ENCODE results near the gene VPS37C. TPM values are rescaled to one million over a fixed set of nuclear protein-coding genes. Genes with fewer than 3 reads are reported as not detected.

Gene VPS37C
- total and polyA plus RNA-seq, 2 of the 13 experiments (the other 11 are each of a cell fraction or from before 2014, with no cell fraction given) = 7.5 to 8.8 TPM

DNA sequence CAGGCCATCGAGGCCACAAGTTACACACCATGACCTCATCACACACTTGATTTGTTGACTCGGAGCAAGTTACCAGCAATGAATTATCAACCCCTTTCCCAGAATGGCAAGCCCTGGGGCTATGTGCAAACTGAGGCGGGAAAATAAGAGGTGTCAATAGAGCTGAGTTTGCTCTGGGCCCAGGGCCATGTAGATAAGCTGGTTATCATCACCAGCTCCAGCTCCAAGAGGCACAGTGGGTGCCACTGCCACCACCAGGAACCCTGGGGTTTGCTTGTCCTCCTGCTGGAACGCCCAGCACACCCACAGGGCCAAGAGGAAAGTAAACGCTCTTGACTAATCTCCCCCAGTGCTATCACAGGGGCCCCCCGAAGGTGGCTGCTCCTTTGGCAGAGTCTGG is 13.0 kb upstream of the VPS37C start:
- FAIRE-seq = no peak

GRCh38 chr11:61173456-61173855 is 12.2 kb upstream of the VPS37C start:
- no peaks in the 10 kb centered on the region for H4K20me1 ChIP-seq (ENCODE audit: insufficient read depth, low read length)
- DNase-seq (ENCODE audit: low spot score) (peak; percentile 41), ATAC-seq (peak; percentile 86), FAIRE-seq (no peak)
- in situ Hi-C loops (cut with HindIII; ENCODE audit: extremely low pct_ligation_motif_present, low pct_unique_long_range_greater_than_20kb) = no loop called here
- ChIA-PET POLR2A (no interaction called here), CTCF (ENCODE audit: low intra/inter-chr PET ratio, low total read pairs) (interaction anchor here (1.0 to 2.5 kb wide), 4 partner anchors 40 to 343 kb away, joined by 3 to 49 read pairs (median 8); partner anchors contain the start of gene CD6)
- no peak overlapping the region for H2AFZ ChIP-seq (ENCODE audit: low read length)
- H3K9ac ChIP-seq (ENCODE audit: insufficient read depth, low read depth, low read length) = no peak overlapping the region
- no peaks in the 10 kb centered on the region for H3K4me1 ChIP-seq (ENCODE audit: insufficient read depth, low read length)
- peaks cover 1 to 37% of the 10 kb centered on the region in 2 experiments; a peak in 2 of 5 replicates for H3K27me3 ChIP-seq (ENCODE audit: control insufficient read depth in 1 of 2, insufficient read depth in 2 of 2, low read length in 2 of 2)
- no peaks in the 10 kb centered on the region for H3K9me3 ChIP-seq (ENCODE audit: low read length)
- no TSS peak for BruUV-seq (replicated peaks)
- H3K27ac ChIP-seq (ENCODE audit: extremely low read length, insufficient read depth, low read length) = no peak overlapping the region
- H3K36me3 ChIP-seq (replicated peaks in 1 of 2; ENCODE audit: control insufficient read depth in 1 of 2, insufficient read depth in 2 of 2, low read length in 2 of 2) = no peaks in the 10 kb centered on the region
- H3K4me3 ChIP-seq (replicated peaks in 1 of 3; ENCODE audit: insufficient read depth in 1 of 3, low read depth in 2 of 3, low read length in 3 of 3) = no peak overlapping the region
- H3K4me2 ChIP-seq (ENCODE audit: low read depth, low read length) = no peak overlapping the region
- intact Hi-C loops (cut with micrococcal nuclease; ENCODE audit: unreplicated experiment) = loop anchor here (1.0 kb wide), 3 partner anchors 44 to 274 kb away; no protein-coding TSS in a partner anchor
- no peaks in the 10 kb centered on the region for H3K79me2 ChIP-seq (ENCODE audit: insufficient read depth, low read length)
- 16% methylated on average over 4 of the region's 4 CpGs for WGBS (ENCODE audit: low lambda C conversion rate)
- no peak for TF ChIP-seq ZNF460 (CRISPR knock-in tag; IDR thresholded peaks at IDR 0.05; ENCODE audit: borderline replicate concordance)
- TF ChIP-seq MATR3 (CRISPR knock-in tag; IDR thresholded peaks at IDR 0.05) = no peak
- TF ChIP-seq TEAD2 (CRISPR knock-in tag; IDR thresholded peaks at IDR 0.05) = no peak
- TF ChIP-seq RAD21 (CRISPR knock-in tag; IDR thresholded peaks at IDR 0.05) = peak; percentile 51; the same call in 1 of the 2 replicates
- TF ChIP-seq MBNL3 (CRISPR knock-in tag; conservative IDR thresholded peaks at IDR 0.05) = no peak
- TF ChIP-seq NCOA5 (CRISPR knock-in tag; IDR thresholded peaks at IDR 0.05) = no peak
- TF ChIP-seq ZNF616 (CRISPR knock-in tag; IDR thresholded peaks at IDR 0.05; ENCODE audit: low read depth) = no peak
- TF ChIP-seq CTCF (CRISPR knock-in tag; IDR thresholded peaks at IDR 0.05) = peak; percentile 69
- TF ChIP-seq ZBTB44 (CRISPR knock-in tag; IDR thresholded peaks at IDR 0.05) = no peak
- TF ChIP-seq GATA4 (IDR thresholded peaks at IDR 0.05; ENCODE audit: borderline replicate concordance, low read depth) = no peak
- no peak for TF ChIP-seq NCOR1 (IDR thresholded peaks at IDR 0.05; ENCODE audit: borderline replicate concordance, low read length)
- TF ChIP-seq GZF1 (CRISPR knock-in tag; IDR thresholded peaks at IDR 0.05) = no peak
- no peak for TF ChIP-seq ZNF30 (CRISPR knock-in tag; IDR thresholded peaks at IDR 0.05)
- TF ChIP-seq SIN3A (IDR thresholded peaks at IDR 0.05; ENCODE audit: borderline replicate concordance, low read depth, low read length) = no peak

More for the DNA sequence above, 13.0 kb upstream of the VPS37C start:
- no TSS peak for BruUV-seq (replicated peaks)
- intact Hi-C loops (cut with micrococcal nuclease; ENCODE audit: unreplicated experiment) (no loop called here), in situ Hi-C loops (cut with HindIII; ENCODE audit: extremely low pct_ligation_motif_present, low pct_unique_long_range_greater_than_20kb) (no loop called here)
- WGBS (ENCODE audit: low lambda C conversion rate) = 6% methylated on average over 6 of the region's 6 CpGs
- POLR2A ChIA-PET = no interaction called here
- Histone ChIP-seq H3K9ac (ENCODE audit: insufficient read depth, low read depth, low read length) (no peak overlapping the region), H4K20me1 (ENCODE audit: insufficient read depth, low read length) (no peaks in the 10 kb centered on the region), H3K36me3 (replicated peaks in 1 of 2; ENCODE audit: control insufficient read depth in 1 of 2, insufficient read depth in 2 of 2, low read length in 2 of 2) (no peaks in the 10 kb centered on the region), H3K9me3 (ENCODE audit: low read length) (no peaks in the 10 kb centered on the region), H3K4me3 (replicated peaks in 1 of 3; ENCODE audit: insufficient read depth in 1 of 3, low read depth in 2 of 3, low read length in 3 of 3) (no peak overlapping the region), H3K27me3 (ENCODE audit: control insufficient read depth in 1 of 2, insufficient read depth in 2 of 2, low read length in 2 of 2) (peaks cover 1 to 37% of the 10 kb centered on the region in 2 experiments; a peak in 2 of 5 replicates), H3K79me2 (ENCODE audit: insufficient read depth, low read length) (no peaks in the 10 kb centered on the region), H3K4me2 (ENCODE audit: low read depth, low read length) (no peak overlapping the region), H3K27ac (ENCODE audit: extremely low read length, insufficient read depth, low read length) (no peak overlapping the region), H3K4me1 (ENCODE audit: insufficient read depth, low read length) (no peaks in the 10 kb centered on the region), H2AFZ (ENCODE audit: low read length) (no peak overlapping the region)
- ATAC-seq (no peak), DNase-seq (ENCODE audit: low spot score) (no peak)
- CTCF ChIA-PET (ENCODE audit: low intra/inter-chr PET ratio, low total read pairs) = interaction anchor here (1.6 to 2.5 kb wide), 2 partner anchors 46 to 204 kb away, joined by 11 to 49 read pairs; partner anchors contain the start of gene CD6
- TF ChIP-seq ASH2L (IDR thresholded peaks at IDR 0.05; ENCODE audit: insufficient read length, low read depth, low read length) (no peak), ATF7 (IDR thresholded peaks at IDR 0.05) (0 out of 2 replicates have a peak, but pooled peaks have one; percentile 7), ATF7 (CRISPR knock-in tag; IDR thresholded peaks at IDR 0.05) (no peak)

Measured in HepG2 (cell line).